Body of pancreas (tissue), 4 donors: Measurements from ENCODE around the gene MYO5B.

ENCODE experiments used
- POLR2A ChIP-seq, 3 donors: fragments of 450-650 bp; IDR thresholded peaks; one replicate each; pipeline ENCODE4 v1.6.1; 2016; ENCODE audit warnings: antibody characterized with exemption in 3 of 3, mild to moderate bottlenecking in 2 of 3
- TF ChIP-seq, protein P1 (sequence below), 7 experiments: fragments of 450-650 bp in 4 of 7; fragments of 200-600 bp in 3 of 7; sonication (generic) in 3 of 7; IDR thresholded peaks; one replicate each; pipeline ENCODE4 v1.5.1; 2016 to 2019; ENCODE audit warnings: antibody characterized with exemption in 7 of 7

DNA sequence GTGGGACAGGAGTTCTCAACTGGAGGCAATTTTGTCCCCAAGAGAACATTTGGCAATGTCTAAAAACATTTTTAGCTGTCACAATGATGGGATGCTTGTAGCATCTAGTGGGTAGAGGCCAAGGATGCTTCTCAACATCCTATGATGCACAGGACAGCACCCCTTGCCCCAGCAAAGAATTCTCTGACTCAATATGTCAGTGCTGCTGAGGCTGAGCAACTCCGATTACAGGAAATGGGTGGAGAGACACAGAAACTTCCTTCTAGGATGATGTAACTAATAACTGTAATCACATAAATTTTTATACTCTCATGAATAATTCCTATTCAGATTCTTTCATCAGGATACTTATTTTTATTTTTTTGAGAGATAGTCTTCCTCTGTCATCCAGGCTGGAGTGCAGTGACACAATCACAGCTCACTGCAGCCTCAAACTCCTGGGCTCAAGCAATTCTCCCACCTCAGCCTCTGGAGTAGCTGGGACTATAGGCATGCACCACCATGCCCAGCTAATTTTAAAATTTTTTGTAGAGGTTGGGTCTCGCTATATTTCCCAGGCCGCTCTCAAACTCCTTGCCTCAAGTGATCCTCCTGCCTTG is 261.3 kb downstream of the MYO5B start:
- TF ChIP-seq, protein P1, sequence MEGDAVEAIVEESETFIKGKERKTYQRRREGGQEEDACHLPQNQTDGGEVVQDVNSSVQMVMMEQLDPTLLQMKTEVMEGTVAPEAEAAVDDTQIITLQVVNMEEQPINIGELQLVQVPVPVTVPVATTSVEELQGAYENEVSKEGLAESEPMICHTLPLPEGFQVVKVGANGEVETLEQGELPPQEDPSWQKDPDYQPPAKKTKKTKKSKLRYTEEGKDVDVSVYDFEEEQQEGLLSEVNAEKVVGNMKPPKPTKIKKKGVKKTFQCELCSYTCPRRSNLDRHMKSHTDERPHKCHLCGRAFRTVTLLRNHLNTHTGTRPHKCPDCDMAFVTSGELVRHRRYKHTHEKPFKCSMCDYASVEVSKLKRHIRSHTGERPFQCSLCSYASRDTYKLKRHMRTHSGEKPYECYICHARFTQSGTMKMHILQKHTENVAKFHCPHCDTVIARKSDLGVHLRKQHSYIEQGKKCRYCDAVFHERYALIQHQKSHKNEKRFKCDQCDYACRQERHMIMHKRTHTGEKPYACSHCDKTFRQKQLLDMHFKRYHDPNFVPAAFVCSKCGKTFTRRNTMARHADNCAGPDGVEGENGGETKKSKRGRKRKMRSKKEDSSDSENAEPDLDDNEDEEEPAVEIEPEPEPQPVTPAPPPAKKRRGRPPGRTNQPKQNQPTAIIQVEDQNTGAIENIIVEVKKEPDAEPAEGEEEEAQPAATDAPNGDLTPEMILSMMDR (IDR thresholded peaks at IDR 0.05): no peak
- TF ChIP-seq POLR2A (IDR thresholded peaks at IDR 0.05): no peak
